GM18517 (cell line): ENCODE measurements around the gene RTN1.
A peak's percentile ranks its signal among the peaks of the same experiment; 100 is the strongest.

Source experiments
- ATAC-seq: cut with Tn5 transposase; IDR thresholded peaks from one replicate; pipeline ENCODE4 v1.9.1; 2021; ENCODE audit warnings: mild to moderate bottlenecking, moderate library complexity; ENCODE audit not compliant: unreplicated experiment

RTN1 gene

GRCh38 chr14:59576332-59577294, 294.0 kb downstream of the RTN1 start, which contains the start of gene CCDC175:
CCDC175 (minus strand) TSS chr14:59576812; CDS start chr14:59576775, 37 bp downstream.
- peak; percentile 94 for ATAC-seq

GRCh38 chr14:59570122-59570521, 300.5 kb downstream of the RTN1 start:
- no peak for ATAC-seq

GRCh38 chr14:59566725-59567124, 303.9 kb downstream of the RTN1 start:
- no peak for ATAC-seq

- ATAC-seq, result no peak
These were observed 304.3 kb downstream of the RTN1 start for GRCh38 chr14:59566296-59566695.

- ATAC-seq, result no peak
These were observed 305.5 kb downstream of the RTN1 start for GRCh38 chr14:59565087-59565486.

- no peak for ATAC-seq
These were observed 306.2 kb downstream of the RTN1 start for GRCh38 chr14:59564366-59564765.

GRCh38 chr14:59547310-59547709, 323.3 kb downstream of the RTN1 start:
- ATAC-seq, result no peak
